Stimulated activated CD4-positive, alpha-beta T cell treated with anti-CD3 and anti-CD28 coated beads, Interleukin-4, amount 100 ng/mL, for 48 hours (primary cell): ENCODE measurements around the gene BACH2.
"Not testable (repeated sequence)": the region's sequence is repeated elsewhere in the genome, so short reads cannot be mapped to it uniquely, and the experiment has no call there.

Experiments
- DNase-seq, 2 donors: peaks; one replicate each; pipeline ENCODE4 v3.0.0-alpha.2; 2020; ENCODE audit warnings: low read depth in 2 of 2

BACH2 gene

GRCh38 chr6:90068703-90069523, 227.7 kb downstream of the BACH2 start:
- DNase-seq: no peak

GRCh38 chr6:90068264-90068663, 228.4 kb downstream of the BACH2 start:
- DNase-seq: peak in 1 of 2 donors; percentile 40

GRCh38 chr6:90066697-90067096, 229.9 kb downstream of the BACH2 start:
- no peak for DNase-seq

GRCh38 chr6:90065173-90065572, 231.5 kb downstream of the BACH2 start:
- no peak for DNase-seq

- no peak for DNase-seq
These were observed 234.0 kb downstream of the BACH2 start for GRCh38 chr6:90062667-90063066.

GRCh38 chr6:90062051-90062450, 234.6 kb downstream of the BACH2 start:
- no peak for DNase-seq

GRCh38 chr6:90059178-90059577, 237.5 kb downstream of the BACH2 start:
- not testable (repeated sequence) for DNase-seq

GRCh38 chr6:90055924-90056323, 240.7 kb downstream of the BACH2 start:
- DNase-seq: not testable (repeated sequence)

- not testable (repeated sequence) for DNase-seq
These were observed 242.4 kb downstream of the BACH2 start for GRCh38 chr6:90054193-90054592.

GRCh38 chr6:90053614-90054013, 243.0 kb downstream of the BACH2 start:
- no peak for DNase-seq

- no peak for DNase-seq
These were observed 247.3 kb downstream of the BACH2 start for GRCh38 chr6:90049295-90049694.

GRCh38 chr6:90048206-90048967, 248.3 kb downstream of the BACH2 start:
- DNase-seq: no peak

- DNase-seq: no peak
These were observed 251.1 kb downstream of the BACH2 start for GRCh38 chr6:90045535-90045934.

GRCh38 chr6:90044833-90045381, 251.7 kb downstream of the BACH2 start:
- no peak for DNase-seq

- DNase-seq: no peak
These were observed 252.3 kb downstream of the BACH2 start for GRCh38 chr6:90044182-90044832.

GRCh38 chr6:90040931-90041330, 255.7 kb downstream of the BACH2 start:
- DNase-seq: no peak

GRCh38 chr6:90039911-90040310, 256.7 kb downstream of the BACH2 start:
- DNase-seq: no peak

GRCh38 chr6:90038961-90039653, 257.5 kb downstream of the BACH2 start:
- no peak for DNase-seq

GRCh38 chr6:90036963-90037362, 259.7 kb downstream of the BACH2 start:
- DNase-seq: no peak

GRCh38 chr6:90035047-90035723, 261.5 kb downstream of the BACH2 start:
- DNase-seq: no peak

GRCh38 chr6:90033746-90034271, 262.8 kb downstream of the BACH2 start:
- no peak for DNase-seq
